Measurements from ENCODE around the gene OLR1. TPM values are rescaled to one million over a fixed set of nuclear protein-coding genes. Genes with fewer than 3 reads are reported as not detected.
"Not testable (repeated sequence)": the region's sequence is repeated elsewhere in the genome, so short reads cannot be mapped to it uniquely, and the experiment has no call there.

Gene OLR1
- total RNA-seq, 1 experiment from 2014 or later, result not detected

DNA sequence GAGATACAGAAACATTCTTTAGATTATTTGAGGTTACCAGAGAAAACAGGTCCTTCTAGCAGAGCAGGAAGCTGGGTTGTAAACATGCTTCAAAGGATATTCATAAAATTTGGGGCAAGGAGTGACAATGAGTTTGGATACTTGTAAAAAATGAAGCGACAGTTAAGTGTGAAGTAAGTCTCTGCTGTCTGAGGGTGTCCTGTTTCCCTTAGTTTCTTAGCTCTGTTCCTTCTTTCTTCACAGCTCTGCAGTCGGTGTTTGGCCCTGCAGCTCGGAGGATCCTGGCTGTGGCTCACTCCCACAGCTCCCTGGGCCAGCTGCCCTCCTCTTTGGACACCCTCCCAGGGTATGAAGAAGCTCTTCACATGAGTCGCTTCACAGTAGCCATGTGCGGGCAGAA lies 17.7 kb upstream of the OLR1 start (continued):
- TF ChIP-seq, protein P1, sequence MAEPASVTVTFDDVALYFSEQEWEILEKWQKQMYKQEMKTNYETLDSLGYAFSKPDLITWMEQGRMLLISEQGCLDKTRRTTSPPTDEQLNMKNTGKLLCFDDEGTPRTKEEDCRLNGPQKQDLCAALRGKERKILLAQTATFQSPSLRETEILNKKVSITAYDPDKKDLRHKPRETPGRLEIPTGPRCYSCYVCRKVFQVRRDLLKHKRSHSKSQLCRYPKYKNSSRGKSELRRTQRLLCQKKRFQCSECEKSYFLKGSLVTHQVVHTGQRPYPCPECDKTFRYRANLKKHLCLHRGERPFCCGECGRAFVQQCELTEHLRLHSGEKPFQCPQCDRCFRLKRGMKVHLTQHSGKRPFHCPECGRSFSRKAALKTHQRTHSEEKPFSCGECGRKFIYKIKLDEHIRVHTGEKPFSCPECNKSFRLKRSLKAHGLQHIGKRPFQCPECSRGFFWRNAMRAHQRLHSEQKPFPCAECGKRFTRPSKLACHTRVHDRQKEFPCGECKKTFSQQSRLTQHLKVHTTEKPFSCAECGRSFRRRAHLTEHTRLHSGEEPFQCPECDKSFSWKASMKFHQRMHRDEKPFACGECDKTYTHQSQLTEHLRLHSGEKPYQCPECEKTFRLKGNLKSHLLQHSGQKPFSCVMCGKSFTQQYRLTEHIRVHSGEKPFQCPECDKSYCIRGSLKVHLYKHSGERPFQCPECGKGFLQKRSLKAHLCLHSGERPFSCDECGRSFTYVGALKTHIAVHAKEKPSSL (CRISPR knock-in tag; conservative IDR thresholded peaks at IDR 0.05), result no peak
- TF ChIP-seq HMGXB4 (CRISPR knock-in tag; IDR thresholded peaks at IDR 0.05), result no peak

DNA sequence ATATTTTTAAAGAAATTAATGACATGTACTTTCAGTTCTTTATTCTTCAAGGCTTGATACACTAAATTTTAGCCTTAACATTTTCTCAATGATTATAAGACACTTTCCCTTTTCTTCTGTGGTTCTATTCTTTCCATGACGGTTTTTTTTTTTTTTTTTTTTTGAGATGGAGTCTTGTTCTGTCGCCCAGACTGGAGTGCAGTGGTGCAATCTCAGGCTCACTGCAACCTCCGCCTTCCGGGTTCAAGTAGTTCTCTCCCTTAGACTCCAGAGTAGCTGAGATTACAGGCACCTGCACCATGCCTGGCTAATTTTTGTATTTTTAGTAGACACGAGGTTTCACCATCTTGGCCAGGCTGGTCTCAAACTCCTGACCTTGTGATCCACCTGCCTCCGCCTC lies 15.0 kb upstream of the OLR1 start:
- CTCF ChIA-PET; H3K27ac Mint-ChIP-seq; DNase-seq (ENCODE audit: low spot score); H3K4me3 Mint-ChIP-seq; ATAC-seq; H3K36me3 Mint-ChIP-seq; H3K27me3 Mint-ChIP-seq (ENCODE audit: low read depth); H3K9me3 Mint-ChIP-seq: not testable (repeated sequence)
- POLR2A ChIA-PET, result interaction anchor here (0.6 kb wide), 2 partner anchors 131 to 353 kb away, joined by 4 to 7 read pairs; no protein-coding TSS in a partner anchor
- H3K4me1 Mint-ChIP-seq, result peaks cover 21% of the 10 kb centered on the region

- Mint-ChIP-seq H3K4me3 (no peak overlapping the region), H3K9me3 (no peaks in the 10 kb centered on the region), H3K36me3 (no peaks in the 10 kb centered on the region), H3K4me1 (peaks cover 16% of the 10 kb centered on the region), H3K27ac (no peak overlapping the region), H3K27me3 (ENCODE audit: low read depth) (peaks cover 4% of the 10 kb centered on the region; the same call in 1 of the 2 replicates)
- CTCF ChIA-PET, result no interaction called here
- DNase-seq (ENCODE audit: low spot score) (no peak), ATAC-seq (no peak)
- POLR2A ChIA-PET, result no interaction called here
- TF ChIP-seq, protein P1 (CRISPR knock-in tag; conservative IDR thresholded peaks at IDR 0.05), result no peak
- TF ChIP-seq GABPB1 (CRISPR knock-in tag; IDR thresholded peaks at IDR 0.05) (no peak), NFYB (CRISPR knock-in tag; conservative IDR thresholded peaks at IDR 0.05; ENCODE audit: low read depth) (no peak), JAZF1 (CRISPR knock-in tag; IDR thresholded peaks at IDR 0.05) (no peak), JUN (CRISPR knock-in tag; IDR thresholded peaks at IDR 0.05) (no peak), MXD4 (CRISPR knock-in tag; IDR thresholded peaks at IDR 0.05; ENCODE audit: borderline replicate concordance) (no peak), ZNF263 (CRISPR knock-in tag; IDR thresholded peaks at IDR 0.05; ENCODE audit: low read depth) (no peak), ZNF512 (CRISPR knock-in tag; IDR thresholded peaks at IDR 0.05; ENCODE audit: borderline replicate concordance) (no peak), ZNF416 (CRISPR knock-in tag; IDR thresholded peaks at IDR 0.05) (no peak), E2F1 (CRISPR knock-in tag; IDR thresholded peaks at IDR 0.05) (no peak), KAT7 (CRISPR knock-in tag; IDR thresholded peaks at IDR 0.05; ENCODE audit: borderline replicate concordance) (no peak)
- TF ChIP-seq, protein P2, sequence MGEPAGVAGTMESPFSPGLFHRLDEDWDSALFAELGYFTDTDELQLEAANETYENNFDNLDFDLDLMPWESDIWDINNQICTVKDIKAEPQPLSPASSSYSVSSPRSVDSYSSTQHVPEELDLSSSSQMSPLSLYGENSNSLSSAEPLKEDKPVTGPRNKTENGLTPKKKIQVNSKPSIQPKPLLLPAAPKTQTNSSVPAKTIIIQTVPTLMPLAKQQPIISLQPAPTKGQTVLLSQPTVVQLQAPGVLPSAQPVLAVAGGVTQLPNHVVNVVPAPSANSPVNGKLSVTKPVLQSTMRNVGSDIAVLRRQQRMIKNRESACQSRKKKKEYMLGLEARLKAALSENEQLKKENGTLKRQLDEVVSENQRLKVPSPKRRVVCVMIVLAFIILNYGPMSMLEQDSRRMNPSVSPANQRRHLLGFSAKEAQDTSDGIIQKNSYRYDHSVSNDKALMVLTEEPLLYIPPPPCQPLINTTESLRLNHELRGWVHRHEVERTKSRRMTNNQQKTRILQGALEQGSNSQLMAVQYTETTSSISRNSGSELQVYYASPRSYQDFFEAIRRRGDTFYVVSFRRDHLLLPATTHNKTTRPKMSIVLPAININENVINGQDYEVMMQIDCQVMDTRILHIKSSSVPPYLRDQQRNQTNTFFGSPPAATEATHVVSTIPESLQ (CRISPR knock-in tag; IDR thresholded peaks at IDR 0.05), result no peak
- TF ChIP-seq, protein P3, sequence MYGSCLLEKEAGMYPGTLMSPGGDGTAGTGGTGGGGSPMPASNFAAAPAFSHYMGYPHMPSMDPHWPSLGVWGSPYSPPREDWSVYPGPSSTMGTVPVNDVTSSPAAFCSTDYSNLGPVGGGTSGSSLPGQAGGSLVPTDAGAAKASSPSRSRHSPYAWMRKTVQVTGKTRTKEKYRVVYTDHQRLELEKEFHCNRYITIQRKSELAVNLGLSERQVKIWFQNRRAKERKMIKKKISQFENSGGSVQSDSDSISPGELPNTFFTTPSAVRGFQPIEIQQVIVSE (CRISPR knock-in tag; IDR thresholded peaks at IDR 0.05; ENCODE audit: borderline replicate concordance), result no peak
- TF ChIP-seq, protein P4, sequence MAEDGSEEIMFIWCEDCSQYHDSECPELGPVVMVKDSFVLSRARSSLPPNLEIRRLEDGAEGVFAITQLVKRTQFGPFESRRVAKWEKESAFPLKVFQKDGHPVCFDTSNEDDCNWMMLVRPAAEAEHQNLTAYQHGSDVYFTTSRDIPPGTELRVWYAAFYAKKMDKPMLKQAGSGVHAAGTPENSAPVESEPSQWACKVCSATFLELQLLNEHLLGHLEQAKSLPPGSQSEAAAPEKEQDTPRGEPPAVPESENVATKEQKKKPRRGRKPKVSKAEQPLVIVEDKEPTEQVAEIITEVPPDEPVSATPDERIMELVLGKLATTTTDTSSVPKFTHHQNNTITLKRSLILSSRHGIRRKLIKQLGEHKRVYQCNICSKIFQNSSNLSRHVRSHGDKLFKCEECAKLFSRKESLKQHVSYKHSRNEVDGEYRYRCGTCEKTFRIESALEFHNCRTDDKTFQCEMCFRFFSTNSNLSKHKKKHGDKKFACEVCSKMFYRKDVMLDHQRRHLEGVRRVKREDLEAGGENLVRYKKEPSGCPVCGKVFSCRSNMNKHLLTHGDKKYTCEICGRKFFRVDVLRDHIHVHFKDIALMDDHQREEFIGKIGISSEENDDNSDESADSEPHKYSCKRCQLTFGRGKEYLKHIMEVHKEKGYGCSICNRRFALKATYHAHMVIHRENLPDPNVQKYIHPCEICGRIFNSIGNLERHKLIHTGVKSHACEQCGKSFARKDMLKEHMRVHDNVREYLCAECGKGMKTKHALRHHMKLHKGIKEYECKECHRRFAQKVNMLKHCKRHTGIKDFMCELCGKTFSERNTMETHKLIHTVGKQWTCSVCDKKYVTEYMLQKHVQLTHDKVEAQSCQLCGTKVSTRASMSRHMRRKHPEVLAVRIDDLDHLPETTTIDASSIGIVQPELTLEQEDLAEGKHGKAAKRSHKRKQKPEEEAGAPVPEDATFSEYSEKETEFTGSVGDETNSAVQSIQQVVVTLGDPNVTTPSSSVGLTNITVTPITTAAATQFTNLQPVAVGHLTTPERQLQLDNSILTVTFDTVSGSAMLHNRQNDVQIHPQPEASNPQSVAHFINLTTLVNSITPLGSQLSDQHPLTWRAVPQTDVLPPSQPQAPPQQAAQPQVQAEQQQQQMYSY (CRISPR knock-in tag; IDR thresholded peaks at IDR 0.05), result no peak
These were observed 14.4 kb upstream of the OLR1 start for GRCh38 chr12:10186299-10186698.
